Activated T-cell treated with anti-CD3 and anti-CD28 coated beads, Interleukin-2, amount 50 U/mL, for 1 hour (primary cell): Measurements from ENCODE around the gene MFSD2B.
"Not testable (repeated sequence)": the region's sequence is repeated elsewhere in the genome, so short reads cannot be mapped to it uniquely, and the experiment has no call there.

Source experiments
- DNase-seq: peaks from one replicate; pipeline ENCODE4 v3.0.0-alpha.2; 2020

Gene MFSD2B

GRCh38 chr2:24020244-24020643 lies 10.4 kb downstream of the MFSD2B start:
- no peak for DNase-seq

GRCh38 chr2:24021122-24021998 lies 11.5 kb downstream of the MFSD2B start:
- no peak for DNase-seq

GRCh38 chr2:24022324-24022974 lies 12.6 kb downstream of the MFSD2B start:
- DNase-seq = no peak

- no peak for DNase-seq
Measured at GRCh38 chr2:24022975-24023575, 13.2 kb downstream of the MFSD2B start.

- no peak for DNase-seq
Measured at GRCh38 chr2:24024018-24024417, 14.1 kb downstream of the MFSD2B start.

- DNase-seq = no peak
Measured at GRCh38 chr2:24024996-24025663, 15.2 kb downstream of the MFSD2B start.

GRCh38 chr2:24026233-24026632 lies 16.3 kb downstream of the MFSD2B start:
- DNase-seq = no peak

GRCh38 chr2:24038786-24039499 lies 29.1 kb downstream of the MFSD2B start:
- DNase-seq = no peak

- no peak for DNase-seq
Measured at GRCh38 chr2:24040511-24040910, 30.6 kb downstream of the MFSD2B start.

GRCh38 chr2:24043133-24043532 lies 33.2 kb downstream of the MFSD2B start:
- DNase-seq = not testable (repeated sequence)

GRCh38 chr2:24045511-24046508 lies 35.9 kb downstream of the MFSD2B start:
- no peak for DNase-seq

- DNase-seq = no peak
Measured at GRCh38 chr2:24046599-24046929, 36.7 kb downstream of the MFSD2B start.

- peak; percentile 83 for DNase-seq
Measured at GRCh38 chr2:24046930-24047702, 37.2 kb downstream of the MFSD2B start, which contains the start of gene WDCP. TSS of gene WDCP (minus strand) at chr2:24047391. CDS start at chr2:24039494, 7,897 bp downstream.

- no peak for DNase-seq
Measured at GRCh38 chr2:24047703-24048033, 37.8 kb downstream of the MFSD2B start.

- DNase-seq = peak; percentile 18
Measured at GRCh38 chr2:24048769-24049484, 39.0 kb downstream of the MFSD2B start.

GRCh38 chr2:24049485-24050021 lies 39.7 kb downstream of the MFSD2B start, which contains the start of gene FKBP1B:
TSS of gene FKBP1B (plus strand) at chr2:24049741. CDS start at chr2:24049850, 109 bp downstream.
- peak; percentile 58 for DNase-seq

GRCh38 chr2:24050041-24050979 lies 40.4 kb downstream of the MFSD2B start:
- DNase-seq = peak; percentile 32

GRCh38 chr2:24051833-24052232 lies 41.9 kb downstream of the MFSD2B start:
- no peak for DNase-seq
